ENCODE data around the gene JAZF1. TPM values are rescaled to one million over a fixed set of nuclear protein-coding genes. Genes with fewer than 3 reads are reported as not detected.
A peak's percentile ranks its signal among the peaks of the same experiment; 100 is the strongest.

JAZF1 gene
- total RNA-seq, 1 experiment from 2014 or later: 0.95 TPM

DNA sequence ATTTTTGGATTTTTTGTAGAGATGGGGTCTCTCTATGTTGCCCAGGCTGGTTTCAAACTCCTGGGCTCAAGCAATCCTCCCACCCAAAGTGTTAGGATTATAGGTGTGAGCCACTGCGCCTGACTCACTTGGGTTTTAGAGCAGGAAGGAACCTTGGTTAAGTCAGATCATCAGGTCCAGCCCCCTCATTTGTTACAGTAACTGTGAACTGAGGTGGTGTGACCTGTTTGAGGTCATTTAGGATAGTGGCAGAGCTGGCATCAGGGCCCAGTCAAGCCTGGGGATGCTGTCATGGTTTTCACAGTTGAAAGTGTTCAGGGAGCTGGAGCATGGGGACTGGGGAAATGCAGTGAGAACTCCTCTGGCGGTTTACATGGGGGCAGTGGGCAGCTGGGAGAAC lies 281.0 kb downstream of the JAZF1 start:
- no peak for DNase-seq
- Histone ChIP-seq H3K4me1 (peaks cover 10% of the 10 kb centered on the region), H3K27me3 (replicated peaks; ENCODE audit: control insufficient read depth, insufficient read depth, low read length) (no peaks in the 10 kb centered on the region), H3K4me3 (ENCODE audit: low read depth, low read length) (no peak overlapping the region), H3K36me3 (ENCODE audit: control insufficient read depth, insufficient read depth, low read length) (no peaks in the 10 kb centered on the region), H3K9me3 (no peaks in the 10 kb centered on the region)
- peaks cover 17% of the 10 kb centered on the region for H3K4me1 Mint-ChIP-seq (ENCODE audit: low read depth, unreplicated experiment)
- BruUV-seq (replicated peaks): no TSS peak
- H3K27me3 Mint-ChIP-seq (ENCODE audit: insufficient read depth, unreplicated experiment): no peaks in the 10 kb centered on the region
- TF ChIP-seq, protein P1, sequence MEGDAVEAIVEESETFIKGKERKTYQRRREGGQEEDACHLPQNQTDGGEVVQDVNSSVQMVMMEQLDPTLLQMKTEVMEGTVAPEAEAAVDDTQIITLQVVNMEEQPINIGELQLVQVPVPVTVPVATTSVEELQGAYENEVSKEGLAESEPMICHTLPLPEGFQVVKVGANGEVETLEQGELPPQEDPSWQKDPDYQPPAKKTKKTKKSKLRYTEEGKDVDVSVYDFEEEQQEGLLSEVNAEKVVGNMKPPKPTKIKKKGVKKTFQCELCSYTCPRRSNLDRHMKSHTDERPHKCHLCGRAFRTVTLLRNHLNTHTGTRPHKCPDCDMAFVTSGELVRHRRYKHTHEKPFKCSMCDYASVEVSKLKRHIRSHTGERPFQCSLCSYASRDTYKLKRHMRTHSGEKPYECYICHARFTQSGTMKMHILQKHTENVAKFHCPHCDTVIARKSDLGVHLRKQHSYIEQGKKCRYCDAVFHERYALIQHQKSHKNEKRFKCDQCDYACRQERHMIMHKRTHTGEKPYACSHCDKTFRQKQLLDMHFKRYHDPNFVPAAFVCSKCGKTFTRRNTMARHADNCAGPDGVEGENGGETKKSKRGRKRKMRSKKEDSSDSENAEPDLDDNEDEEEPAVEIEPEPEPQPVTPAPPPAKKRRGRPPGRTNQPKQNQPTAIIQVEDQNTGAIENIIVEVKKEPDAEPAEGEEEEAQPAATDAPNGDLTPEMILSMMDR (IDR thresholded peaks at IDR 0.05; ENCODE audit: insufficient read depth in 1 of 2, low read depth in 1 of 2, low read length in 1 of 2, severe bottlenecking in 1 of 2, unreplicated experiment in 1 of 2): no peak
- intact Hi-C loops (cut with micrococcal nuclease; ENCODE audit: unreplicated experiment): no loop called here
- H3K36me3 Mint-ChIP-seq (ENCODE audit: insufficient read depth, unreplicated experiment): no peaks in the 10 kb centered on the region
- H3K4me3 Mint-ChIP-seq (ENCODE audit: unreplicated experiment): no peak overlapping the region
- POLR2A ChIA-PET: no interaction called here
- CTCF ChIA-PET: no interaction called here
- no peak overlapping the region for H3K27ac Mint-ChIP-seq (ENCODE audit: unreplicated experiment)
- H3K9me3 Mint-ChIP-seq (ENCODE audit: unreplicated experiment): no peaks in the 10 kb centered on the region

DNA sequence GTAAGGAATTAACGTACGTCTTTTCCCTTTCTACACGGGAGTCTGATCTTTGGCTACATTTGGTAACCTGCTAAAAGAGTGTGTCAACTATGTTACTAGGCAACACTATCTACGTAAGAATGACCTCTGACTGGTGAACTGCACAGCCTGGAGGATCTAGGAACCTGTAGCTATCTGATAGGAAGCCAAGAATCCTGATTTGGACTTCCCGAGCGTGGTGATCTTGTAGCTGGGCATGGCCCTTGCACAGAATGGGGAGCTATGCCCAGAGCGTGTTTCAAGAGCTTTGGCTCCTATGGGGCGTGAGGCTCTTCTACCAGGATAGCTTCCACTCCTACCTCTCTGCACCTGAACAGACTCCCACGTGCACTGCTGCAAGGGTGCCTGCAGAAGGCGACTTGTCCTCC lies 283.2 kb downstream of the JAZF1 start:
- H3K9me3 ChIP-seq: no peaks in the 10 kb centered on the region
- BruUV-seq (replicated peaks): no TSS peak
- peak; percentile 41 for DNase-seq
- peak overlapping the region; percentile 38 for H3K27ac Mint-ChIP-seq (ENCODE audit: unreplicated experiment)
- H3K4me1 Mint-ChIP-seq (ENCODE audit: low read depth, unreplicated experiment): peaks cover 17% of the 10 kb centered on the region
- no peaks in the 10 kb centered on the region for H3K27me3 Mint-ChIP-seq (ENCODE audit: insufficient read depth, unreplicated experiment)
- H3K4me3 ChIP-seq (ENCODE audit: low read depth, low read length): no peak overlapping the region
- ChIA-PET POLR2A (no interaction called here), CTCF (interaction anchor here (0.6 kb wide), 1 partner anchor 701 kb away, joined by 3 read pairs; no protein-coding TSS in a partner anchor)
- H3K4me1 ChIP-seq: peaks cover 10% of the 10 kb centered on the region
- TF ChIP-seq, protein P1 (IDR thresholded peaks at IDR 0.05; ENCODE audit: insufficient read depth in 1 of 2, low read depth in 1 of 2, low read length in 1 of 2, severe bottlenecking in 1 of 2, unreplicated experiment in 1 of 2): no peak
- H3K36me3 Mint-ChIP-seq (ENCODE audit: insufficient read depth, unreplicated experiment): no peaks in the 10 kb centered on the region
- no peaks in the 10 kb centered on the region for H3K9me3 Mint-ChIP-seq (ENCODE audit: unreplicated experiment)
- peak overlapping the region; percentile 42 for H3K4me3 Mint-ChIP-seq (ENCODE audit: unreplicated experiment)
- no peaks in the 10 kb centered on the region for H3K36me3 ChIP-seq (ENCODE audit: control insufficient read depth, insufficient read depth, low read length)
- intact Hi-C loops (cut with micrococcal nuclease; ENCODE audit: unreplicated experiment): no loop called here
- H3K27me3 ChIP-seq (replicated peaks; ENCODE audit: control insufficient read depth, insufficient read depth, low read length): no peaks in the 10 kb centered on the region

DNA sequence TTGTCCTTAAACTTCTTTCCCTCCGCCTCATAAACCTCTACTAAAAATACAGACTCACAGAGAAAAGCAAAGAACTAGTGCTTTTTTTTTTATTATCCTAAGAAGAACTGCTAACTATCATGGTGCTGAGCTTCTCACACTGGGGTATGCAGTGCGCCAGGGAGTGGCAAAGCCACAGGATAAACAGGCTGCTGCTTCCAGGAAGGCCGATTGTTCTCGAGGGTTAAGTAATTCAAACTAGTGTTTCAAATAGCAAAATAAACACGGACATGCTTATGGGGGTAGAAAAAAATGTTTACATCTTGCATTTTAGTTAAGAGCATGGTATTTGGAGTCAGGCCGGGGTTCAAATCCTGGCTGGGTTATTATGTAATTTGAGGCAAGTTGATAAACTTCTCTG lies 283.6 kb downstream of the JAZF1 start:
- Mint-ChIP-seq H3K27me3 (ENCODE audit: insufficient read depth, unreplicated experiment) (no peaks in the 10 kb centered on the region), H3K9me3 (ENCODE audit: unreplicated experiment) (no peaks in the 10 kb centered on the region), H3K4me3 (ENCODE audit: unreplicated experiment) (peak overlapping the region; percentile 42), H3K36me3 (ENCODE audit: insufficient read depth, unreplicated experiment) (no peaks in the 10 kb centered on the region), H3K4me1 (ENCODE audit: low read depth, unreplicated experiment) (peaks cover 17% of the 10 kb centered on the region), H3K27ac (ENCODE audit: unreplicated experiment) (peak overlapping the region; percentile 38)
- POLR2A ChIA-PET: no interaction called here
- Histone ChIP-seq H3K4me1 (peaks cover 10% of the 10 kb centered on the region), H3K36me3 (ENCODE audit: control insufficient read depth, insufficient read depth, low read length) (no peaks in the 10 kb centered on the region), H3K9me3 (no peaks in the 10 kb centered on the region), H3K27me3 (replicated peaks; ENCODE audit: control insufficient read depth, insufficient read depth, low read length) (no peaks in the 10 kb centered on the region), H3K4me3 (ENCODE audit: low read depth, low read length) (no peak overlapping the region)
- TF ChIP-seq, protein P1 (IDR thresholded peaks at IDR 0.05; ENCODE audit: insufficient read depth in 1 of 2, low read depth in 1 of 2, low read length in 1 of 2, severe bottlenecking in 1 of 2, unreplicated experiment in 1 of 2): no peak
- DNase-seq: peak in 1 of 2 experiments; percentile 4
- CTCF ChIA-PET: no interaction called here
- intact Hi-C loops (cut with micrococcal nuclease; ENCODE audit: unreplicated experiment): no loop called here
- no TSS peak for BruUV-seq (replicated peaks)
